Measurements from ENCODE around the gene PGC. TPM values are rescaled to one million over a fixed set of nuclear protein-coding genes. Genes with fewer than 3 reads are reported as not detected.

Gene PGC
- total and polyA plus RNA-seq, 2 of the 8 experiments (the other 6 are each of a cell fraction or from before 2014, with no cell fraction given) = 0.09 TPM; not detected in 1

- no peak overlapping the region for H3K4me2 ChIP-seq (ENCODE audit: insufficient read depth in 1 of 2, low read depth in 2 of 2, low read length in 2 of 2)
- no peak overlapping the region for H4K5ac ChIP-seq (ENCODE audit: insufficient read length, low read depth, low read length)
- H3K4me3 ChIP-seq (ENCODE audit: extremely low read depth in 1 of 4, insufficient read depth in 2 of 4, low read depth in 3 of 4, low read length in 4 of 4) = no peak overlapping the region
- H3K23ac ChIP-seq (ENCODE audit: insufficient read length) = no peak overlapping the region
- no peak overlapping the region for H2AK5ac ChIP-seq (ENCODE audit: low read depth, low read length)
- H3K79me1 ChIP-seq (ENCODE audit: low read depth, low read length) = peaks cover 2% of the 10 kb centered on the region
- H3K27ac ChIP-seq (ENCODE audit: low read depth, low read length) = no peak overlapping the region
- H4K20me1 ChIP-seq (replicated peaks in 1 of 2; ENCODE audit: control insufficient read depth in 1 of 2, insufficient read depth in 2 of 2, low read length in 2 of 2) = peaks cover 0 to 1% of the 10 kb centered on the region in 2 experiments
- POLR2A ChIA-PET (ENCODE audit: partially characterized antibody) = interaction anchor here (0.9 to 2.5 kb wide), 4 partner anchors 14 to 267 kb away, joined by 3 to 6 read pairs (median 4); no protein-coding TSS in a partner anchor
- no peak overlapping the region for H4K8ac ChIP-seq (ENCODE audit: extremely low read depth, insufficient read depth, low read length)
- H3K4ac ChIP-seq (replicated peaks; ENCODE audit: insufficient read length, low read depth, low read length) = no peak overlapping the region
- no peak overlapping the region for H4K91ac ChIP-seq (replicated peaks; ENCODE audit: insufficient read length, low read length)
- H2AFZ ChIP-seq (ENCODE audit: low read length) = no peak overlapping the region
- H3K56ac ChIP-seq (replicated peaks; ENCODE audit: insufficient read length, low read depth, low read length) = no peak overlapping the region
- peaks cover under 1% of the 10 kb centered on the region for H3K23me2 ChIP-seq (ENCODE audit: low read depth, low read length)
- H3K36me3 ChIP-seq (ENCODE audit: control insufficient read depth in 2 of 4, insufficient read depth in 4 of 4, low read length in 3 of 4) = peaks cover 14 to 57% (median 28%) of the 10 kb centered on the region in 4 experiments; a peak in 7 of 8 replicates
- H3K18ac ChIP-seq (ENCODE audit: extremely low read depth, low read length) = no peak overlapping the region
- WGBS, 2 experiments (ENCODE audit: extremely low coverage in 1 of 2, insufficient coverage in 1 of 2, insufficient read length in 1 of 2, insufficient replicate concordance in 2 of 2, low coverage in 1 of 2, low lambda C conversion rate in 2 of 2, missing lambda C conversion rate in 1 of 2) = 86% methylated on average over 4 of the region's 4 CpGs; no CpG with 5 or more reads in 1 of the 2 experiments
- H3K79me2 ChIP-seq (ENCODE audit: control insufficient read depth in 1 of 2, insufficient read depth in 2 of 2, low read length in 2 of 2) = peaks cover 0 to 12% of the 10 kb centered on the region in 2 experiments; a peak in 3 of 4 replicates
- no peak overlapping the region for H3K9ac ChIP-seq (replicated peaks in 1 of 4; ENCODE audit: extremely low read depth in 1 of 4, low read depth in 3 of 4, low read length in 3 of 4)
- FAIRE-seq (no peak), DNase-seq (ENCODE audit: low read depth in 1 of 2, low spot score in 2 of 2) (no peak)
- no peaks in the 10 kb centered on the region for H3K27me3 ChIP-seq (replicated peaks in 1 of 4; ENCODE audit: control insufficient read depth in 3 of 4, extremely low read depth in 1 of 4, insufficient read depth in 3 of 4, low read length in 3 of 4)
- H2BK15ac ChIP-seq (ENCODE audit: low read length) = no peak overlapping the region
- no peak overlapping the region for H2BK120ac ChIP-seq (replicated peaks; ENCODE audit: low read depth, low read length)
- no peaks in the 10 kb centered on the region for H3K9me3 ChIP-seq (ENCODE audit: insufficient read depth in 2 of 2, low read depth in 1 of 2, low read length in 1 of 2)
- no peak overlapping the region for H2BK12ac ChIP-seq (ENCODE audit: low read depth, low read length)
- H2BK5ac ChIP-seq (ENCODE audit: low read depth, low read length) = no peak overlapping the region
- no peak overlapping the region for H2BK20ac ChIP-seq (ENCODE audit: low read length)
- CTCF ChIA-PET (ENCODE audit: partially characterized antibody) = interaction anchor here (1.2 to 2.0 kb wide), 3 partner anchors 10 to 253 kb away, joined by 4 to 7 read pairs (median 6); no protein-coding TSS in a partner anchor
- no peak overlapping the region for H3K14ac ChIP-seq (ENCODE audit: insufficient read length)
- H3K4me1 ChIP-seq (replicated peaks in 1 of 4; ENCODE audit: control insufficient read depth in 3 of 4, insufficient read depth in 4 of 4, low read length in 3 of 4) = no peaks in the 10 kb centered on the region; a peak in 1 of 7 replicates
- TF ChIP-seq MAX (IDR thresholded peaks at IDR 0.05) (no peak), USF2 (IDR thresholded peaks at IDR 0.05; ENCODE audit: low read length) (no peak), SRF (IDR thresholded peaks at IDR 0.05; ENCODE audit: low read depth, low read length) (no peak), TAF7 (optimal IDR thresholded peaks at IDR 0.05; ENCODE audit: borderline replicate concordance, low read depth, low read length) (no peak)
These were observed 44.8 kb upstream of the PGC start for GRCh38 chr6:41791984-41792383.

All from H1 (cell line).